Fibroblast of skin of back (primary cell): ENCODE data around the gene MARF1.
"Not testable (repeated sequence)": the region's sequence is repeated elsewhere in the genome, so short reads cannot be mapped to it uniquely, and the experiment has no call there.

Source experiments
- DNase-seq: peaks from one replicate; pipeline ENCODE4 v3.0.0-alpha.2; 2013

The MARF1 gene

GRCh38 chr16:15618392-15618791 lies 24.6 kb downstream of the MARF1 start:
- DNase-seq: peak; percentile 65

GRCh38 chr16:15617901-15618300 lies 25.1 kb downstream of the MARF1 start:
- no peak for DNase-seq

GRCh38 chr16:15616475-15617165 lies 26.3 kb downstream of the MARF1 start:
- no peak for DNase-seq

- no peak for DNase-seq
Observed at GRCh38 chr16:15616012-15616411, 26.9 kb downstream of the MARF1 start.

- no peak for DNase-seq
Observed at GRCh38 chr16:15613676-15614075, 29.3 kb downstream of the MARF1 start.

GRCh38 chr16:15611610-15612009 lies 31.3 kb downstream of the MARF1 start:
- no peak for DNase-seq

GRCh38 chr16:15610369-15610871 lies 32.5 kb downstream of the MARF1 start:
- DNase-seq: peak; percentile 34

GRCh38 chr16:15609286-15609649 lies 33.7 kb downstream of the MARF1 start:
- DNase-seq: no peak

GRCh38 chr16:15608398-15609285 lies 34.3 kb downstream of the MARF1 start:
- DNase-seq: no peak

- no peak for DNase-seq
Observed at GRCh38 chr16:15607700-15608396, 35.1 kb downstream of the MARF1 start.

- DNase-seq: not testable (repeated sequence)
Observed at GRCh38 chr16:15607221-15607699, 35.7 kb downstream of the MARF1 start.

- no peak for DNase-seq
Observed at GRCh38 chr16:15606518-15607220, 36.3 kb downstream of the MARF1 start.

- DNase-seq: no peak
Observed at GRCh38 chr16:15605839-15606517, 37.0 kb downstream of the MARF1 start.

- no peak for DNase-seq
Observed at GRCh38 chr16:15604460-15605440, 38.2 kb downstream of the MARF1 start.

GRCh38 chr16:15602285-15603044 lies 40.5 kb downstream of the MARF1 start:
- DNase-seq: no peak

GRCh38 chr16:15601212-15601879 lies 41.6 kb downstream of the MARF1 start:
- DNase-seq: no peak

- DNase-seq: no peak
Observed at GRCh38 chr16:15599303-15600070, 43.5 kb downstream of the MARF1 start.

GRCh38 chr16:15598648-15599190 lies 44.2 kb downstream of the MARF1 start:
- no peak for DNase-seq
